BLaER1 (cell line): ENCODE results near the gene LMX1B.
"Not testable (repeated sequence)": the region's sequence is repeated elsewhere in the genome, so short reads cannot be mapped to it uniquely, and the experiment has no call there.

Source experiments
- H3K27ac ChIP-seq: shearing (Covaris generic); formaldehyde crosslinking; 2 replicates; pipeline ENCODE4 v1.8.1; 2022
- H3K27me3 ChIP-seq: shearing (Covaris generic); formaldehyde crosslinking; 2 replicates; pipeline ENCODE4 v1.8.1; 2022
- H3K36me3 ChIP-seq: shearing (Covaris generic); formaldehyde crosslinking; 2 replicates; pipeline ENCODE4 v1.8.1; 2022
- H3K4me1 ChIP-seq: shearing (Covaris generic); formaldehyde crosslinking; 2 replicates; pipeline ENCODE4 v1.8.1; 2022
- H3K4me2 ChIP-seq: shearing (Covaris generic); formaldehyde crosslinking; 2 replicates; pipeline ENCODE4 v1.8.1; 2022
- H3K4me3 ChIP-seq: shearing (Covaris generic); formaldehyde crosslinking; 2 replicates; pipeline ENCODE4 v1.8.1; 2022
- H3K9ac ChIP-seq: shearing (Covaris generic); formaldehyde crosslinking; 2 replicates; pipeline ENCODE4 v1.8.1; 2022
- H3K9me3 ChIP-seq: shearing (Covaris generic); formaldehyde crosslinking; 2 replicates; pipeline ENCODE4 v1.8.1; 2022
- H4K20me1 ChIP-seq: shearing (Covaris generic); formaldehyde crosslinking; 2 replicates; pipeline ENCODE4 v1.8.1; 2022
- Cebpa-rat ChIP-seq: shearing (Covaris generic); IDR thresholded peaks from 2 replicates; pipeline ENCODE4 v1.8.1; 2022

Gene LMX1B

DNA sequence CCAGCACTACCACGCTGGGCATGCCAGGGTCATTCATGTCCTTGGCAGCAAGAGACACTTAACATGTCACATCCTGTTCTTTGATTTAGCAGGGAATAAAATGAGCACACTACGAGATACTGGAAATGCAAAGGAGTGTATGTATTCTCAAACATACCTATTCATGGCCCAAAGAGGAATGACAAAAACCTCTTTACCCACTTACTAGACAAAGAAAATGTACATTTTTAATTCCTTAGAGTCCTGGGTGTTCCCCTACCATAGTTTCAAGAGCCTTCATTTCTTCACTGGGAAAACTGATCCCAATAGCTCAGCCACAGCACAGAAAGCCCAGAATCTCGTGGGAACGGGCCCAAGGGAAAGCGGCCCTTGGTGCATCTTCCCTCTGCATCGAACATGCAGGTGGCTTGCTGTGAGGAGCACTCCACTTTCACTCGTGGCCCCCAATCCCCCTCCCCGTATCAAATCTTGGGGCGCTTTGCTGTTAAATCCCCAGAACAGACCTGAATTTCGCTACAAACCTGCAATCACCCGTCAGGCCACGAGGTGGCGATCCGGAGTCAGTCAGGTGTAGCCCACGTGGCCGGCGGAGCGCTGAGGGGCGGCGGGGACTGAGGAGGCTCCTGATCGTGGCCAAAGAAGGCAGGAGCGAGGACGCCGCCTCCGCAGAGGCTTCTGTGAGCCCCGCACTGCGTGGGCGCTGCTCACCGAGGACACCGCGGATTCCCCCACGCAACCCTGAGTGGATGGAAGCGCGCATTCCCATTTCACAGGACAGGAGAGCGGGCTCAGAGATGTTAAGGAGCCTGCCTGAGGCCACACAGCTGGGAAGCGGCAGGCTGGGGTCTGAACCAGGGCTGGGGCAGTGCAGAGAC, 91.4 kb downstream of the LMX1B start:
- Histone ChIP-seq H3K4me1 (peaks cover 20% of the 10 kb centered on the region), H4K20me1 (no peaks in the 10 kb centered on the region), H3K4me2 (peak overlapping the region; percentile 73), H3K9ac (no peak overlapping the region), H3K36me3 (no peaks in the 10 kb centered on the region), H3K4me3 (no peak overlapping the region), H3K27me3 (no peaks in the 10 kb centered on the region), H3K27ac (no peak overlapping the region; the same call in 1 of the 2 replicates), H3K9me3 (no peaks in the 10 kb centered on the region)
- no peak for TF ChIP-seq Cebpa-rat

DNA sequence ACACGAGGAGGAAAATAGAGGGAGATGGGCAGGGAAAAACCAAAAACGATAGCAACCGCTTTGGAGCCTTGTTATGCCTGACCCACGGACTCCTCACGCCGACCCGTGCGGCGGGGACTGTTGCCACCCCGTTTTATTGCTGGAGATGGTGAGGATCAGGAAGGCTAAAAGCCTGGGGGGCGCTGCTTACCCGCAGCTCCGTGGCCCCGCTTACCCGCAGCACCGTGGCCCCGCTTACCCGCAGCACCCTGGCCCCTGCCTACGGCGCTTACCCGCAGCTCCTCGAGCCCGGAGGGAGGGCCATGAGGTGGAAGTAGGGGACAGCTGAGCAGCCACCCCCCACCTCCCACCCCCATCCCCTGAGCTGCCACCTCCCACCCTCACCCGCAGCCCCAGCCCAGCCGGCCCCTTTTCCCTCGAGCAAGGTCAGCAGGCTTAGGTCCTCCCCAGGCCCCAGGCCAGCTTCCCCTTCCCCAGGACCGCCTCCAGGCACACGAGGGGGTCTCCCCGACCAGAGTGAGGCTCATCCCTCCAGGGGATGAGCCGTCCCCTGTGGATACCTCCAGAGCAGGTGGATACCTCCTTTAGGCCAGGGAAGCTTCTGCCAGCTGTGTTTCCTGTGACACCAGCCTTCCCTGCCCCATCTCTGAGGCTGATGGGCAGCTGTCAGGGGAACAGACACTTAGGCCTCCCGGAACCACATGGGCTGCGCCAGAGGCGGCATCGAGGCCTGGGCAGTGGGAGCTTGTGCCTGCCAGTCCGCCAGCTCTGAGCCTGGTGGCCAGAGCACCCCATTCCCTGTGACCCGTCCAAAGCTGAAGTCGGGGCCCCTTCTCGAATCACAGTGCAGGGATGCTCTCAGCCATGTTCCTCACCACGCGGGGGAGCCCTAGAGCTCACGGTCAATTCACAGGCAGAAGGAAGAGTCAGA, 92.3 kb downstream of the LMX1B start:
- Histone ChIP-seq H3K4me3 (no peak overlapping the region), H3K9me3 (no peaks in the 10 kb centered on the region)

DNA sequence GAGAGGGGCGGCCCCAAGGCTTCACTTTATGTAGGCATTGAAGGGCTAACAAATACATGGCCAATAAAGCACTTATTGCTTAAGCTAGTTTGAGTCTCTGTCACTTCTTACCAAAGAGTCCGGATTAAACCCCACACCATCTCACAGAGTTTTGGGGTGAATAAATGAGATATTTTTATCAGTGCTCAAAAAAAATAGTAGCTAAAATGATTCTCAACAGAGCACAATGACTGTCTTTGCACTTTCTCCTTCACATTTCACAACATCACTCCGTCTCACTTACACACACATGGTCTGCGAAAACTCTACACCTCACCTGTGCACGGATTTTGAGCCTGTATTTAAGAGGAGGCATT, 92.9 kb downstream of the LMX1B start:
- Histone ChIP-seq H4K20me1 (no peaks in the 10 kb centered on the region), H3K4me1 (peaks cover 20% of the 10 kb centered on the region), H3K9ac (no peak overlapping the region), H3K27me3 (no peaks in the 10 kb centered on the region), H3K27ac (no peak overlapping the region), H3K9me3 (no peaks in the 10 kb centered on the region), H3K4me2 (peak overlapping the region; percentile 48; the same call in 1 of the 2 replicates), H3K36me3 (no peaks in the 10 kb centered on the region), H3K4me3 (no peak overlapping the region)
- no peak for TF ChIP-seq Cebpa-rat

More for the DNA sequence above, 92.3 kb downstream of the LMX1B start:
- TF ChIP-seq Cebpa-rat: no peak
- no peak overlapping the region; the same call in 1 of the 2 replicates for H3K27ac ChIP-seq
- H3K4me2 ChIP-seq: peak overlapping the region; percentile 73
- H3K36me3 ChIP-seq: no peaks in the 10 kb centered on the region
- H3K27me3 ChIP-seq: no peaks in the 10 kb centered on the region
- no peak overlapping the region for H3K9ac ChIP-seq
- peaks cover 20% of the 10 kb centered on the region for H3K4me1 ChIP-seq
- no peaks in the 10 kb centered on the region for H4K20me1 ChIP-seq

DNA sequence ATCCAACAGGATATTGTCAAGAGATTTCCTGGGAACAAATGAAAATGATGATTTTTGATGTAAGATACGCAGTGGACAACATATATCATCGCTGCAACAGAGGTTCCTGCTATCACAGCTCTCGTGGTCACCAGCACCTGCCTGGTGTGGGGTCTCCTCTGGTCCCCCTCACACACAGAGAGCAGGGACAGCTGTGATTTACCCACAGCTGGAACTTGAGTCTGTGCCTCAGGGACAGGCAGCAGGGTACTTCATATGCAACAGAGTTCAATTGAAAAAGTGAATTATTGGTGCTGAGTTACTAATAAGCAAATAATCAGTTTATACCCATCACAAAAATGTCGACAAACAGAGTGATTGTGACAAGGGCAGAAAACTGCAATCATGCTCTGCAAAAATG, 93.4 kb downstream of the LMX1B start:
- no peaks in the 10 kb centered on the region for H3K9me3 ChIP-seq
- no peaks in the 10 kb centered on the region for H3K36me3 ChIP-seq
- TF ChIP-seq Cebpa-rat: no peak
- H3K4me2 ChIP-seq: no peak overlapping the region
- H3K27ac ChIP-seq: no peak overlapping the region
- peaks cover 20% of the 10 kb centered on the region for H3K4me1 ChIP-seq
- no peaks in the 10 kb centered on the region for H3K27me3 ChIP-seq
- H3K9ac ChIP-seq: no peak overlapping the region
- H3K4me3 ChIP-seq: no peak overlapping the region
- H4K20me1 ChIP-seq: no peaks in the 10 kb centered on the region

DNA sequence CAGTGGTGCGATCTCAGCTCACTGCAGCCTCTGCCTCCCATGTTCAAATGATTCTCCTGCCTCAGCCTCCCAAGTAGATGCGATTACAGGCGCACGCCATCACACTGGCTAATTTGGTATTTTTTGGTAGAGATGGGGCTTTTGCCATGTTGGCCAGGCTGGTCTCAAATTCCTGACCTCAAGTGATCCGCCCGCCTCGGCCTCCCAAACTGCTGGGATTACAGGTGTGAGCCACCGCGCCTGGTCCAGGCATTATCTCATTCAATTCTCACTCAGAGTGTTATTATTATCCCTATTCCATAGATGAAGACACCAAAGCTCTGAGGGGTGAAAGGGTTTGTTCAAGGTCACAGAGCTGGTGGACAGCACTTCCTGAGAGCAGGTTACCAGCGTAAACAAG, 94.0 kb downstream of the LMX1B start:
- H3K9ac ChIP-seq, H3K4me2 ChIP-seq, H3K27ac ChIP-seq, H3K27me3 ChIP-seq, H4K20me1 ChIP-seq, H3K36me3 ChIP-seq, H3K4me3 ChIP-seq, H3K9me3 ChIP-seq: not testable (repeated sequence)
- H3K4me1 ChIP-seq: peaks cover 20% of the 10 kb centered on the region

DNA sequence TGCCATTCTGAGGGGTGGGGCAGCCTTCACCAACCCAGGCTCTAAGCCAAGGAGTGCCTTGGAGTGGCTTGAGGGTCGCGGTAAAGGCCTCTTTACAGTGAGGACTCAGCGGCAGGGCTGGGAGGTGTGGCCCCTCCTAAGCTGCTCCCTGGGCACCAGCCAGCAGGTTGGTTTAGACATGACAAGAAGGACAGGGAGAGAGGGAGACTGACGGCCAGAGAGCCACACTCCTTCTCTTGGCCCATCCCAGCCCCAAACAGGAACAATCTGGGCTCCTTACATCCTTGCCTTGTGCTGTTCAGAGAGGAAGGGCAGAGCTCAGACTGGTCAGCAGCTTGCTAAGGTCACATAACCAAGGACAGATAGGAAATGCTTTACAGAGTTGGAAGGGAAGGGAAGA, 94.5 kb downstream of the LMX1B start:
- no peak for TF ChIP-seq Cebpa-rat
- Histone ChIP-seq H3K4me1 (peaks cover 20% of the 10 kb centered on the region), H3K4me3 (no peak overlapping the region), H3K9ac (no peak overlapping the region), H3K36me3 (no peaks in the 10 kb centered on the region), H3K27ac (no peak overlapping the region), H3K4me2 (no peak overlapping the region), H3K27me3 (no peaks in the 10 kb centered on the region), H4K20me1 (no peaks in the 10 kb centered on the region), H3K9me3 (no peaks in the 10 kb centered on the region)

DNA sequence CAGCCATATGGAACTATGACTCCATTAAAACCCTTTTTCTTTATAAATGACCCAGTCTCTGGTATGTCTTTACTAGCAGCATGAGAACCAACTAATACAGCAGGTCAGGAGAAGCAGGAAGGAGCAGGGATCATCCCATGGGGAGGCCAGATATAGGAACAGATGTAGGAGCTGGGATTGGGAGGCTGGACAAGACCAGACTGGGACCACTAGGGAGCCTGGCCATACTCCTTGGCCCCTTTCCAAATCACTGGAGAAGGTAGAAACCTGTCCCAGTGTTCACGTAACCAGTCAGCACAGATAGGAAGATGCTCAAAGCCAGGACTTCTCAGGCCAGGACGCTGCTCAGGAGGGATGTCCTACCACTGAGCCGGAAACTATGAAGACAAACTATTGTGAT, 95.5 kb downstream of the LMX1B start:
- Histone ChIP-seq H4K20me1 (no peaks in the 10 kb centered on the region), H3K4me3 (no peak overlapping the region), H3K36me3 (no peaks in the 10 kb centered on the region), H3K4me2 (no peak overlapping the region), H3K27ac (no peak overlapping the region), H3K27me3 (no peaks in the 10 kb centered on the region), H3K9me3 (no peaks in the 10 kb centered on the region), H3K9ac (no peak overlapping the region), H3K4me1 (peaks cover 20% of the 10 kb centered on the region)
- no peak for TF ChIP-seq Cebpa-rat

DNA sequence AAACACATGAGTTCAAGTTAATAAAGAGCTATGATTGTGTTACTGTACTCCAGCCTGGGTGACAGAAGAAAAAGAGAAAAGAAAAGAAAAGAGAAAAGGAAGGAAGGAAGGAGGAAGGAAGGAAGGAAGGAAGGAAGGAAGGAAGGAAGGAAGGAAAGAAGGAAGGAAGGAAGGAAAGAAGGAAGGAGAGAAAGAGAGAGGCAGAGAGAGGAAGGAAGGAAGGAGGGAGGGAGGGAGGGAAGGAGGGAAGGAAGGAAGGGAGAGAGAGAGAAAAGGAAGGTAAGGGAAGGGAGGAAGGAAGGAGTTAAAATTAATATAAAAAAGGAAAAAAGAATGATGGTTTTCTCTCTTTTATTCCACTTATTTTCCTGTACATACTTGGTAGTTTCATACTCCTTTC, 101.7 kb downstream of the LMX1B start:
- no peak for TF ChIP-seq Cebpa-rat
- no peaks in the 10 kb centered on the region for H3K36me3 ChIP-seq
- no peaks in the 10 kb centered on the region for H3K27me3 ChIP-seq
- H3K4me2 ChIP-seq: no peak overlapping the region
- no peak overlapping the region for H3K27ac ChIP-seq
- no peak overlapping the region for H3K4me3 ChIP-seq
- no peak overlapping the region for H3K9ac ChIP-seq
- no peaks in the 10 kb centered on the region for H3K9me3 ChIP-seq
- H4K20me1 ChIP-seq: no peaks in the 10 kb centered on the region
- H3K4me1 ChIP-seq: peaks cover 21% of the 10 kb centered on the region

DNA sequence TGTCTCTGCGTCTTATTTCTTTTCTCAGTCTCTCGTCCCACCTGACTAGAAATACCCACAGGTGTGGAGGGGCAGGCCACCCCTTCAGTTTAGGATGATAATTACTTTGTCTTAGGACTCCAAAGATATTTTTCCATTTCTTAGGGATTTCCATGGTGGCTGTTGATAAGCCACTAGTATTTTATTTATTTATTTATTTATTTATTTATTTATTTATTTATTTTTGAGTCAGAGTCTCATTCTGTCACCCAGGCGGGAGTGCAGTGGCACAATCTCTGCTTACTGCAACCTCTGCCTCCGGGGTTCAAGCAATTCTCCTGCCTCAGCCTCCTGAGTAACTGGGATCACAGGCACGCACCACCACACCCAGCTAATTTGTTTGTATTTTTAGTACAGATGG, 103.7 kb downstream of the LMX1B start:
- peaks cover 40% of the 10 kb centered on the region for H3K4me1 ChIP-seq
- not testable (repeated sequence) for H3K27ac ChIP-seq, H3K36me3 ChIP-seq, H4K20me1 ChIP-seq, H3K4me3 ChIP-seq, H3K9me3 ChIP-seq, H3K4me2 ChIP-seq, H3K9ac ChIP-seq, H3K27me3 ChIP-seq

DNA sequence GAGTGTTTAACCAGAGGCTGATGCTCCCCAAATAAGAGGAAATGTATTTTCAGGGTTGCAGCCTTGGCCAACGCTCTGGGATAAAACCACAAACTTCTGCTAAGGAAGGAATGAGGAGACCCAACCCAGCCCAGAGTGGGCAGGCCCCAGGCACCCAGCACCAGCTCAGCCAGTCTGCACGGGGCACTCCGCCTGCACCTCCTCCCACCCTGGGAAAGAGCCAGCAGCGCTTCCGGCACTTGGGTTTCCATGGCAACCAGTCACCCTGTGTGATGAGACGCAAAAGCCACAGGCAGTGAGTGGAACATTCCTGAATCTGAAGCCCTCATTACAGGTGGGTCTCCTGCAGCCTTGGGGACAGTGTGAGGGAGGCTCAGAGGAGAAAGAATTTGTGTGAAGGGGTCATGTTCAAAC, 105.9 kb downstream of the LMX1B start:
- Histone ChIP-seq H4K20me1 (no peaks in the 10 kb centered on the region), H3K27me3 (no peaks in the 10 kb centered on the region), H3K36me3 (no peaks in the 10 kb centered on the region), H3K27ac (peak overlapping the region; percentile 68), H3K4me1 (peaks cover 51% of the 10 kb centered on the region), H3K9me3 (no peaks in the 10 kb centered on the region), H3K4me3 (peak overlapping the region; percentile 12; the same call in 1 of the 2 replicates), H3K9ac (peak overlapping the region; percentile 42; the same call in 1 of the 2 replicates), H3K4me2 (peak overlapping the region; percentile 95)
- TF ChIP-seq Cebpa-rat: no peak
